T-helper 9 cell (primary cell): Measurements from ENCODE around the gene TMEM271.
"Not testable (repeated sequence)": the region's sequence is repeated elsewhere in the genome, so short reads cannot be mapped to it uniquely, and the experiment has no call there.

Experiments
- DNase-seq: peaks from one replicate; pipeline ENCODE4 v3.0.0-alpha.2; 2020

TMEM271 gene

GRCh38 chr4:609400-610050, 33.4 kb upstream of the TMEM271 start:
- DNase-seq, result no peak

DNA sequence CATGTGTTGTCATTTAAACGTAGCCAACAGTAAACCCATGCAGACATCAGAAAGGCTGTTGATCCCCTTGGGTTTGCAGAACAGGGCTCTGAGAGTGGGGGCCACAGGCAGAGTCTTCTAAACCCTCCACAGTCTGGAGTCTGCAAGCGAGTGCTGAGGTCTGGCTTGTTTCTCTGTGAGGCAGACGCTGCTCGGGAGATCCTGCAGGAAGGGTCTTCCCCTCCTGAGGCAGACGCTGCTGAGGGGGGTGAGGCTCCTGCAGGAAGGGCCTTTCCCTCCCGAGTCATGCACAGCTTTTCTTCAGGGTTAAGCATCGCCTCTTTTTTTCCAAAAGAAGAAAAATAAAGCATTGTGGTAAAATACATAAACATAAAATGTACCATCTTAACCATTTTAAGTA, 32.1 kb upstream of the TMEM271 start:
- no peak for DNase-seq

DNA sequence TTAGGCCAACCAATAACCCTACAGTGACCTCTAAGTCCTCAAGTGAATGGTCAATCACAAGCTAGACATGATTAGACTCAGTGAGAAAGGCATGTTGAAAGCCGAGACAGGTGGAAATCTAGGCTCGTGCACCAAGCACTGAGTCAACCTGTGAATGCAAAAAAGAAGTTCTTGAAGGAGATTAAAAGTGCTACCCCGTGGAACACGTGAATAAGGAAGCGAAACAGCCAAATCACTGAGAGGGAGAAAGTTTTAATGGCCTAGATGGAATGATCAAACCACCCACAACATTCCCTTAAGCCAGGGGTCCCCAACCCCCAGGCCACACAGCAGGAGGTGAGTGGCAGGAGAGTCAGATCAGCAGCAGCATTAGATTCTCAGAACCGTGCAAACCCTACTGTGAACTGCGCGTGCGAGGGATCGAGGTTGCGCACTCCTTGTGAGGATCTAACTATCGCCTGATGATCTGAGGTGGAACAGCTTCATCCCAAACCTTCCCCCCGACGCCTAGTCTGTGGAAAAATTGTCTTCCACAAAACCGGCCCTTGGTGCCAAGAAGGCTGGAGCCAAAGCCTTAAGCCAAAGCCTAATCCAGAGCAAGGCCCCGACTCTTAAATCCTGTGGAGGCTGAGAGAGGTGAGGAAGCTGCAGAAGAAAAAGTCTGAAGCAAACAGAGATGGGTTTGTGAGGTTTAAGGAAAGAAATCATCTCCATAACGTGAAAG, 29.8 kb upstream of the TMEM271 start:
- no peak for DNase-seq

DNA sequence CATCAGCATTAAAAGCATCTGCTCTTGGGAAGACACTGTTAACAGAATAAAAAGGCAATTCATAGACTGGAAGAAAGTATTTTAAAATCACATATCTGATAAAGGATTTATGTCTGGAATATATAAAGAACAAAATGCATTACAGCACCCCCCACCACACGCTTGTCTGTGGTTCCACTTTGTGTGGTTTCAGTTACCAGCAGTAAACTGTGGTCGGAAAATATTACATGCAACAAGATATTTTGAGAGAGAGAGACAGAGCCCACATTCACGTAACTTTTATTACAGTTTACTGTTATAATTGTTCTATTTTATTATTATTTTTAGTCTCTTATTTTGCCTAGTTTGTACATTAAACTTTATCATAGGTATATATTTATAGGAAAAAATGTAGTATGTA, 28.0 kb upstream of the TMEM271 start:
- DNase-seq, result no peak

- DNase-seq, result no peak
Observed at GRCh38 chr4:602559-602942, 26.5 kb upstream of the TMEM271 start.

GRCh38 chr4:601612-602558, 25.8 kb upstream of the TMEM271 start:
- no peak for DNase-seq

GRCh38 chr4:600850-601515, 24.9 kb upstream of the TMEM271 start:
- DNase-seq, result no peak

- no peak for DNase-seq
Observed at GRCh38 chr4:600166-600565, 24.1 kb upstream of the TMEM271 start.

GRCh38 chr4:598925-599324, 22.8 kb upstream of the TMEM271 start:
- no peak for DNase-seq

- no peak for DNase-seq
Observed at GRCh38 chr4:592825-593520, 16.9 kb upstream of the TMEM271 start.

GRCh38 chr4:592178-592577, 16.1 kb upstream of the TMEM271 start:
- not testable (repeated sequence) for DNase-seq

DNA sequence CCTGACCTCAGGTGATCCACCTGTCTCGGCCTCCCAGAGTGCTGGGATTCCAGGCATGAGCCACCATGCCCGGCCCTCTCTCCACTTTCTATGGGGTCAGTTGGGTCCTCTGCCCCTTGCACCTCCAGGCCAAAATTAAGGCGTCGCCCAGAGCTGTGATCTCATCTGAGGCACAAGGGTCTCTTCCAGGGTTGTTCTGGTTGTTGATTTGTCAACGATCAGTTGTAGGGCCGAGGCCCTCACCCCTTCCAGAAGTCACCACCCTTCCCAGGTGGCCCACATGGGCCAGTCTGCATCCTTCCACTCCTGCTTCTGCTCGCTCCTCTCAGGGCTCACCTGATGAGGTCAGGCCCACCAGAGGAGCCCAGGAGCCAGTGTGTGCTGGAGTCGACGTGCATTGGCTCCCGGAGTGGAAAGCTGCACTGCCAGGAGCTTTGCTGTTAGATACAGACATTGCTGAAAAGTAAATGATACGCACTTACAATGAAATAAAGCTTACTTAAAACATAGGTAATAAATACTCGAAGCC, 14.3 kb upstream of the TMEM271 start:
- DNase-seq, result no peak

- DNase-seq, result no peak
Observed at GRCh38 chr4:589219-589963, 13.3 kb upstream of the TMEM271 start.

GRCh38 chr4:588351-588849, 12.3 kb upstream of the TMEM271 start:
- DNase-seq, result no peak

DNA sequence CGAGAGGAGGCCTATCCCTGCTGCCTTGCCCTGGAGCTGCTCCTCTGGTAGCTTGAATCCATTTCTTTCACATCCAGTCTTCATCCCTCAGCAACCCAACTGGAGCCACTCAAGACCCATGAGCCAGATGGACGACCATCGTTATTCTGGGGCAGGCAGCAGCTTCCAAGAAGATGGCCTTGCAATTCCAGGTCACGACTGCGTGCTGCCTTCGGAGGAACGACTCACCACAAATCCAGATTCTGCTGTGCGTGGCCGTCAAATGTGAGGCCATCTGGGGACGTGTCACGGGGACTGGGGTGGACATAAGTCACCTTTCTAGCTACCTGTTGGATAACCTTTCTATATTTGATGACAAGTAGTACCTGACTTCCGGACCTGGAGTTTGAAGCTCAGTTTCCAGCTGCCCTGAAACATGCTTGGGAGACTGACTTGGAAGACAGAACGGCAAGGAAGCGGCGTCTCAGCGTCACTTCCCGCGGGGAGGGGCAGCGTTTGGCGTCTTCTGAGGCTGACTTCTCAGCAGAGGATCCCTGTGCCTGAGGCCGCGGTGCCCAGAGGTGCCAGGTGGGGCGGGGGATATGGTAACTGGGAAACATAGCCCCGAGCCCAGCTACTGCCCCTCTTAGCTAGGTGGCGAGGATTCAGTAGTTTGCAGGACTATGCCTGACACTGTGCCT, 11.7 kb upstream of the TMEM271 start:
- no peak for DNase-seq

- DNase-seq, result no peak
Observed at GRCh38 chr4:583820-584219, 7.7 kb upstream of the TMEM271 start.

DNA sequence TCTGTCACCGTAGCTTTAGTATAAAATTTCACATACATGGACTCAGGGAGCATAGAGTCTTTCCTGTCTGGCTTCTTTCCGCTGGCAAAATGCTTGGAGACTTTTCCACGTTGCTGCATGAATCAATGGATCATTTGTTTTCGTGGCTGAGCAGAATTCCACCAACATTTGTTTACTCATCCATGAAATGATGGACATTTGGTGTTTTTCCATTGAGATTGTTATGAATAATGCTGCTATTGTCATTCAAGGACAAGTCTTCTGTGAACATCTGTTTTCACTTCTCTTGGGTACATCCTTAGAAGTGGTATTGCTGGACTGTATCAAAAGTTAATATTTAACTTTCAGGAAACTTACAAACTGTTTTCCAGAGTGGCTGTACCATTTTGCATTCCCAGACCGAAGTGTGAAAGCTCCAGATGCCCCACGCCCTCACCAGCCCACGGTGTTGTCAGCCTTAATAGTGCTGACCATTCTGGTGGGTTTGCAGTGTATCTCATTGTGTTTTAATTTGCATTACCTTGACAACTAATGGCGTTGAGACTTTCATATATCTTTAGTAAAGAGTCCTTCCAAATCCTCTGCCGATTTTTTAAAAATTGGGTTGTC, 5.8 kb upstream of the TMEM271 start:
- no peak for DNase-seq

GRCh38 chr4:581181-581580, 5.1 kb upstream of the TMEM271 start:
- no peak for DNase-seq

DNA sequence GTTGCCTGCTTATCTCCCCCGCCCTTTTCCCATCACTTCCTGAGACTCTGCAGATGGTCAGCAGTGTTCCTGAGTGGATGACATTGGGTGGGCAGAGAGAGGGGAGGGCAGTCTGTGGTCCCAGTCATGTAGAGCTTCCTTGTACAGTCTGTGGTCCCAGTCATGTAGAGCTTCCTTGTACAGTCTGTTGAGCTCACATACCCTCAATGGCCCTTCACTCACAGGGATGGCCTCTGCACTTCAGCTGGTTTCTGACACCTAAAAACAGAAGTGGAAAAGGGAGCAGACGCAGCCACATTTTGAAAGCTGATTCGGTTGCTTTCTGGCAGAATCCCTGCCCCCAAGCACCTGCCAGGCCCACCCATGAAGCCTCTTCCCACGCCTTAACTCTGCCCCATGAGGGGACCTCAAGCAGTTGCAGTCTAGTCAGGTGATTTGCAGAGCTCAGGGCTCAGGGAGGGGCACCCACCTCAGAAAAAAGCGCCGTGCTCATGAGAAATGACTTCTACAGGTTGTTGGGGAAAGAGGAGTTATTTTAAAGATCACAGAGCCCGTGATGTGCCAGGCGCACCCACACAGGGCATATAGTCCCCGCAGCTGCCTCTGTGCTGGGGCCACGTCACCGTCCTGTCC, 3.6 kb upstream of the TMEM271 start:
- DNase-seq, result no peak
